GM19467 (cell line): ENCODE measurements around the gene THADA.
"Not testable (repeated sequence)": the region's sequence is repeated elsewhere in the genome, so short reads cannot be mapped to it uniquely, and the experiment has no call there.

Experiments
- ATAC-seq: cut with Tn5 transposase; IDR thresholded peaks from one replicate; pipeline ENCODE4 v1.9.1; 2021; ENCODE audit warnings: mild to moderate bottlenecking, moderate library complexity; ENCODE audit not compliant: unreplicated experiment

THADA gene

GRCh38 chr2:43391201-43391877, 204.5 kb downstream of the THADA start:
- ATAC-seq, result no peak

GRCh38 chr2:43389581-43390466, 206.0 kb downstream of the THADA start:
- no peak for ATAC-seq

- ATAC-seq, result no peak
Observed at GRCh38 chr2:43388371-43388770, 207.5 kb downstream of the THADA start.

GRCh38 chr2:43387092-43388062, 208.5 kb downstream of the THADA start:
- peak; percentile 75 for ATAC-seq

- ATAC-seq, result not testable (repeated sequence)
Observed at GRCh38 chr2:43386679-43387078, 209.2 kb downstream of the THADA start.

GRCh38 chr2:43384143-43384542, 211.7 kb downstream of the THADA start:
- no peak for ATAC-seq

- ATAC-seq, result no peak
Observed at GRCh38 chr2:43383533-43383932, 212.3 kb downstream of the THADA start.

DNA sequence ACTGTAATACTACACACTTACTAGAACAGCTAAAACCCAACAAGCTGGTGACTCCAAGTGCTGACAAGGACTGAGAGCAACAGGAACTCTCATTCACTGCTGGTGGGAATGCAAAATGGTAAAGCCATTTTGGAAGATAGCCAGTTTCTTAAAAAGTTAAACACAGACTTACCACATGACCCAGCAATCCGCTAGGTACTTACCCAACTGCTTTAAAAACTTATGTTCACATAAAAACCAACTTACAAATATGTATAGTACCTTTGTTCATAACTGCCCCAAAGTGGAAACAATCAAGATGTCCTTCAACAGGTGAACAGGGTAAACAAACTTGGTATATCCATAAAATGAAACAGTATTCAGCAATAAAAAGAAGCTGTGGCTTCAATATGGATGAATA, 216.3 kb downstream of the THADA start:
- ATAC-seq, result no peak

DNA sequence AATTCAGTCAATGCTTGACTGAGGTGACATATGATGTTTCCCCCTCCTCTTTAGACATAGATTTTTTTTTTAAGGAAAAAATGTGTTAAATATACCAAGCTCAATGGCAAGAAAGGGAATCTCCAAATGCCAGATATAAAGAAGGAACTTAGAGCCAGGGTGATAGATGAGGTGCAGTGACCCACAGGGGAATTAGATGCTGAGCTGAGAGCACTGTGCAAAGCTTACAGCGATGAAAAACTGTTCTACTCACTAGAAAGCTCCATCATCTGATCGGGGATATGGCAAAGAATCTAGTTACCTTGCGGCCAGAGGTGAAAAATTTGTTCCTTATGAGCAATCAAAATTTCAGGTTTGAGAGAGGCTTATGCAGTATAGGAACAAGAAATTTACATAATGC, 218.5 kb downstream of the THADA start:
- no peak for ATAC-seq

DNA sequence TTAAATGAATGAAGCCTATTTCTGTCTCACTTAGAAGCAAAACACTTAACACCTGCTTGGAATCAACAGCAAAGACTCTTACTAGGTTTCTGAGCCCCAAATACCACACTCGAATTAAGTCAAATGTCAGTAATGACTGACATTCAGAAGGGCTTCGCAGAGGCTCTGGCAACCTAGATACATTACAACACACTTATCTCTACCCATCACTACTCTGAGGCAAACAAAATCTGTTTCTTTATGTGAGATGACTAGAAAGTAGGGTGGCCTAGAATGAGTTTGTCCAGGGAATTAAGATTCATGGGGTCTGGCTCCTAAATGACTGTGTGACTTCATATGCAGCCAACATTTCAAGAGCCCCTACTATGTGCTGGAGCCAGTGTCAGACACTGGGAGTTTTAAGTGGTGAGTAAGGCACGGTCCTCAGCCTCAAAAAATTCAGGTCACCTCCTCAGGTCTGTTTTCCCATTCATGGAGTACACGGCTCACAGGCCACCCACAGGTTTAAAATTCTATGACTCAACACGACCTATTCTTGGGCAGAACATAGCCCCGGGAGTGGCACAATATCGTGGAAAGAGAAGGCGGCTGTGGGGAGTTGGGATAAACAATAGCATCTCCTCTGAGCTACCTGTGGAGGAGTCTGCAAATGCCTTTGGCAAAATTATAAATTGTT, 219.2 kb downstream of the THADA start:
- no peak for ATAC-seq

DNA sequence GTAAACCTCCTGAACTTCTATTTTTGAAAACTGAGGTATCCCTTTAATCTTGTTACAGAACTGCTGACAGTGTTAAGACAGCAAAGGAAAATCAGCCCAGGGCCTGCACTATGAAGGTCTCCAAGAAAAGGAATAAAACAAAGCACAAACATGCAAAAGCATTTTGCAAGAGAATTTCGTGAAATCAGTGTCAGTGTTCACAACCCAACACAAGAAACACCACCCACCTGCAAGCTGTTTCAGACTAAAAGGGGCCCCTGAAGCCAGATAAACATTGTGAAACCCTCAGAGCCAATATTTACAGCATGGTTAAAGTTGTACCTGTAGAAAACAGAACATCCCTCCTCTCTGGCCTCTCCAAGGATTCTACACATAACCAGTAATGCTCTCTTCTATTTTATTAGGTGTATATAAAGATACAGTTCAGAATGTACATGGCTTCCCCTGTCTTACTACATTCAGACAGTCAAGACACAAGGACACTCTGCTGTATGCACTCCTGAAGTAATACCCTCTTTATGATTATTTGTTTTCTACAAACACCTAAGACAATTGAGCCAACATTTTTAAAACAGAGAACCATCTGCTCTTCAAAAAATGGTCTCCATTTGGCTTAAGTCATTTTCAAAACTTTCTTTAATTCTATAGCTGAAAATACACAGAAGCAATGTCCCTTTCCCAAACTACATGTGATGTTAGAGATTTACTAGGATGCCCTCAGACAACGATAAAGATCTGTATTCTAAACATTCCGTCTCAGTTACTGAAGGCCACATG, 219.9 kb downstream of the THADA start:
- no peak for ATAC-seq

GRCh38 chr2:43372416-43373081, 223.3 kb downstream of the THADA start:
- ATAC-seq, result no peak

DNA sequence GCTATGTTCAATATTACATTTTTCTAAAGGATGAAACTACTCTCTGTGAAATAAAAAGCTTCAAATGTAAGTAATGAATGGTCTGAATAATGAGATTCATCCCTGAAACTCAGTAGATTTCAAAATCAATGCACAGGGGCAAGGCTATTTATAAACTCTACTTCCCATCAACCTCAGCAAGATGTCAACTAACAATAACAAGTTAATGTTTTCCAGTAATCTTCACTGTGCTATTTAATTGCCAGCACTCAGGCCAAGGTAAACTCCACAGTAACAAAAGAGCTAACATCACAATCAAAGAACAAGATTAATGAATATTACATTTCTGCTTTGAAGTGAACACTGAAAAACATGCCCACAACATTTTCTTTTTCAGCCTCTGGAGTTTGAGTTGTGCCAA, 225.1 kb downstream of the THADA start:
- ATAC-seq, result no peak

DNA sequence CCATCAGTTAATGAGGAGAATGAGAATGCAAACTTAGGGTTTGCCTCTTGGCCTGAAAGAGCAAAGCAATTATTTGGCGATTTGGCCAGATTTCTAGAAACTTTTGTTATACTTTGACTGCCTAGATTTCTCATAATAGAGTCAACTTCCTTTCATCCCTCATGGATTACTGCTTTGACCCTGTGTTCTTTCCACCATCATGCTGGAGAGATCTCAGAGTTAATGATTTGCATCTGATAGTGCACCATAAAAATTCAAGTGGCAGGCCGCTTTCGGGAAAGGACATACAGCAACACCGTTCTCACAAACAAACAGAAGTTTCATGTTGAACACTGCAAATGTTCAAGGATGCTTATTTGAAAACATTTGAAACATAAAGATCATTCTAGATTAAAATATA, 225.7 kb downstream of the THADA start:
- no peak for ATAC-seq

GRCh38 chr2:43368483-43369385, 227.1 kb downstream of the THADA start:
- no peak for ATAC-seq

GRCh38 chr2:43367012-43367782, 228.6 kb downstream of the THADA start:
- no peak for ATAC-seq

- no peak for ATAC-seq
Observed at GRCh38 chr2:43363120-43363519, 232.7 kb downstream of the THADA start.
